Measurements from ENCODE around the gene TOMM34. TPM values are rescaled to one million over a fixed set of nuclear protein-coding genes. Genes with fewer than 3 reads are reported as not detected.

Gene TOMM34
- total RNA-seq, 1 experiment from 2014 or later, result 43.5 TPM

DNA sequence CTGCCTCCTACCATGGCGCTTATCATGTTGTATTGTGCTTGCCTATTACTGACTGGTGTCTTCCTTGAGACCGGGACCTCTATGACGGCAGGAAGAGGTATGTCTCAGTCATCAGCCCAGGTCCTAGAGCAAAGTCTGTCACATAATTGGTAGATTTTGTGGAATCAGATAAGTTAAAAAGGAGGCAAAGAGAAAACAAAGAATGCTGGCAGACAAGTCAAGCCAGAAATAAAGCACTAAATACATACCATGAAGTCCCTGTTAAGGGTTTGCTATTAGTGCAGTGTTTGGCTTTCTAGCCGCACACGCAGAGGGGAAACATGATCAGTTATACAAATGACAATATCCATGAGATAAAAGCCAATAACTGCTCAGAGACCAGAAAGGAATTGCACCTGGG lies 6.0 kb downstream of the TOMM34 start:
- H3K36me3 ChIP-seq, result peaks cover 76% of the 10 kb centered on the region

DNA sequence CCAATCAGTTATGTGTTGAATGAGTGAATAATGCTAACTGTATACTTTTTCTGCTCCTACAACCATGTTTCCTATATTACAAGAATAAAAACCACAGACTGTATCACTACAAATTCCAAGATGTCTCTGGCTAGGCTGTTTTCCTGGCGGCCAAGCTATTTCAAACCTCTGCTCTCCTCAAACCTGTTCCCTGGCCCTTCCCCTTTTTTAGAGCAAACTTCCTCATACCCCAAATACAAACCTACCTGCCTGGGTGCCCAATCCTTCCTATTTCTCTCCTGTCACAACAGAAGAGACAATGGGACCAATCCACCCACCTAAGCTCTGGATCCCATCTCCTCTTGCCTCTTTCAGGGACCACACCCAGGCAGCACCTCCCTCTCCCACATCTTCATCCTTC lies 7.5 kb downstream of the TOMM34 start:
- no peaks in the 10 kb centered on the region for H3K27me3 ChIP-seq
- H3K9me3 ChIP-seq (replicated peaks), result no peaks in the 10 kb centered on the region
- DNase-seq, result no peak
- no peak overlapping the region for H3K4me3 ChIP-seq
- H3K36me3 ChIP-seq, result peaks cover 83% of the 10 kb centered on the region
- H3K27ac ChIP-seq, result no peak overlapping the region
- H3K4me1 ChIP-seq, result no peaks in the 10 kb centered on the region

More for the DNA sequence above, 6.0 kb downstream of the TOMM34 start:
- no peak overlapping the region for H3K4me3 ChIP-seq
- H3K4me1 ChIP-seq, result no peaks in the 10 kb centered on the region
- no peak for DNase-seq
- no peaks in the 10 kb centered on the region for H3K9me3 ChIP-seq (replicated peaks)
- H3K27me3 ChIP-seq, result no peaks in the 10 kb centered on the region
- no peak overlapping the region for H3K27ac ChIP-seq

GRCh38 chr20:44950368-44950767 lies 9.8 kb downstream of the TOMM34 start:
- H3K27me3 ChIP-seq, result no peaks in the 10 kb centered on the region
- H3K4me3 ChIP-seq, result no peak overlapping the region
- H3K4me1 ChIP-seq, result no peaks in the 10 kb centered on the region
- DNase-seq, result no peak
- H3K36me3 ChIP-seq, result peaks cover 93% of the 10 kb centered on the region
- H3K27ac ChIP-seq, result no peak overlapping the region
- H3K9me3 ChIP-seq (replicated peaks), result no peaks in the 10 kb centered on the region

DNA sequence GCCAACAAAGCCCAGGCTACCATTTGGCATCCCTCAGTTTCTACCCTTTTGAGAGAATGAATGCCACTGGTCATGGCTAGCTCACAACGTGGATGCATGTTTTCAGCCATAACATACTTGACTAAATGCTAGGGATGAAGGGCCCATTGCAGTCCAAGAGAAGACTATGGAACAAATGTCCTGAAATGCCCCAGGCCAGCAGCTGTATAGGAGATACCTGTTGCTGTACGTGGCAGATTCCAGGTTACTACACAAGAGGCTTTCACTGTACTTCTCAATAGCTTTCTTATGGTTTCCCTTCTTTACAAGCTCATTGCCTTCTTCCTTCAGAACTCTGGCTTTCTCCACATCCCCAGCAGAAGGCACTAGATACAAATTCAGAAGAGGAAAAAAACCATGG lies 11.7 kb downstream of the TOMM34 start:
- no peaks in the 10 kb centered on the region for H3K9me3 ChIP-seq (replicated peaks)
- H3K27me3 ChIP-seq, result no peaks in the 10 kb centered on the region
- H3K36me3 ChIP-seq, result peaks cover 89% of the 10 kb centered on the region
- no peak overlapping the region for H3K27ac ChIP-seq
- no peak overlapping the region for H3K4me3 ChIP-seq
- no peaks in the 10 kb centered on the region for H3K4me1 ChIP-seq
- no peak for DNase-seq

- H3K4me3 ChIP-seq, result no peak overlapping the region
- no peak for DNase-seq
These were observed 12.1 kb downstream of the TOMM34 start for GRCh38 chr20:44948107-44948506.

DNA sequence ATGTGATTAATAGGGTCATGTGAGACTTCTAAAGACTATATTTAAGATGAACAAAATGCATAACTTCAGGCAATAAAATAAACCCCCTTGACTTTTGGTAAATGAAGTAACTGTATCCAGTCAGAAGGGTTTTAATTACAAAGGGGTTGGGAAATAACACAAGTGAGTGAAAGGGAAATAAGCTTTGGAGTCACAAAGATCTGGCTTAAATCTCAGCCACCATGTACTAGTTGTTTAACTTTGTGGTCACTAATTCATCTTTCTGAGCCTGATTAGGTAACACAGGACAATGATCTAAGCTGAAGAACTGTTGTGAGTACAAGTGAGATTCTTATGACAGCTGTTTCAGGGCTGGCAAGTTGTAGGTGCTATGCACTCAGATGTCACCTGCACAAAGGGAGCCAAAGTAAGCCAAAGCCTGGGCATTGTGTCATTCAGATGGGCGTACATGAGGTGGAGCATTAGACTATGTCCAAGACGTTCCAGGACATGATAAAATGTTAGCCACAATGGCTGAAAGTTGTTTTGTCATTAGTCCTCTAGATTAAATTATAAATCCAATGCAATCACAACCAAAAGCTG lies 13.8 kb downstream of the TOMM34 start:
- H3K9me3 ChIP-seq (replicated peaks), result no peaks in the 10 kb centered on the region
- no peaks in the 10 kb centered on the region for H3K27me3 ChIP-seq
- H3K27ac ChIP-seq, result no peak overlapping the region
- H3K4me3 ChIP-seq, result no peak overlapping the region
- H3K36me3 ChIP-seq, result peaks cover 86% of the 10 kb centered on the region
- no peaks in the 10 kb centered on the region for H3K4me1 ChIP-seq
- no peak for DNase-seq

More at GRCh38 chr20:44948107-44948506, 12.1 kb downstream of the TOMM34 start:
- H3K9me3 ChIP-seq (replicated peaks), result no peaks in the 10 kb centered on the region
- H3K36me3 ChIP-seq, result peaks cover 88% of the 10 kb centered on the region
- H3K27ac ChIP-seq, result no peak overlapping the region
- no peaks in the 10 kb centered on the region for H3K27me3 ChIP-seq
- no peaks in the 10 kb centered on the region for H3K4me1 ChIP-seq

DNA sequence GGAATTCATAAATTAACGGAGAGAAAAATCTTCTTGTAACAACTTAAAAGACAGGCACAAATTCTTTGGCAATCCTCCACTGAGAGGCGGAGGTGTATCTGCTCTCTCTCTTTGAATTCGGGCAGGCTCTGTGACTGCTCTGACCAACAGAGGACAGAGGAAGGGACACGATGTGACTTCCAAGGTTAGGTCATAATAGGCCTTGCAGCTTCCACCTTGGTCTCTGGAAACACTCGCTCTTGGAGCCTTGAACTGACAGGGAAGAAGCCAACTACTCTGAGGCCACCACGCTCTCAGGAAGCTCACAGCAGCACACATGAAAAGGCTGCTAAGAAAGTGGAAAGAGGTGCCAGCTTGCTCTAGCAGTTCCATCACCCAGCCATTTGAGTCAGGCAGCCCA lies 14.9 kb downstream of the TOMM34 start:
- Histone ChIP-seq H3K27me3 (no peaks in the 10 kb centered on the region), H3K9me3 (replicated peaks) (no peaks in the 10 kb centered on the region), H3K4me1 (no peaks in the 10 kb centered on the region), H3K36me3 (peaks cover 85% of the 10 kb centered on the region), H3K27ac (no peak overlapping the region), H3K4me3 (no peak overlapping the region)
- no peak for DNase-seq

DNA sequence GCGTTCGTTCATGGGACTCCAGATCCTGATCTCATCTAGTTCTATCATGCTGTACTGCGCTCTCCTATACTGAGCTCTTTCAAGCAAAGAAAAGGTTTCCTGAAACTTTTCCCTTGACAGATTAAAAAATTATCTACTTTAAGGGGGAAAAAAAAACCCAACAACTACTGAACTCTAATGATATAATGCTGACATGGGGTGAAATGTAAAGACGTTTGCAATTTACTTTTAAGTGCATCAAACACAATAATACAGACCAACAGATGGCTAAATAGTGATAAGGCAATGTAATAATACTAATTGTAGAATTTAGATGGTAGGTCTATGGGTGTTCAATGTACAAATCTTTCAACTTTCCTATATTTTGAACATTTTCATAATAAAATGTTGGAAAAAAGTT lies 16.4 kb downstream of the TOMM34 start:
- no peaks in the 10 kb centered on the region for H3K27me3 ChIP-seq
- H3K4me3 ChIP-seq, result no peak overlapping the region
- no peaks in the 10 kb centered on the region for H3K9me3 ChIP-seq (replicated peaks)
- DNase-seq, result no peak
- H3K4me1 ChIP-seq, result no peaks in the 10 kb centered on the region
- no peak overlapping the region for H3K27ac ChIP-seq
- H3K36me3 ChIP-seq, result peaks cover 73% of the 10 kb centered on the region

- H3K27me3 ChIP-seq, result no peaks in the 10 kb centered on the region
- H3K4me1 ChIP-seq, result no peaks in the 10 kb centered on the region
- no peak overlapping the region for H3K4me3 ChIP-seq
- no peak for DNase-seq
- no peaks in the 10 kb centered on the region for H3K9me3 ChIP-seq (replicated peaks)
- no peak overlapping the region for H3K27ac ChIP-seq
- H3K36me3 ChIP-seq, result peaks cover 59% of the 10 kb centered on the region
These were observed 17.8 kb downstream of the TOMM34 start for GRCh38 chr20:44942264-44942973.

DNA sequence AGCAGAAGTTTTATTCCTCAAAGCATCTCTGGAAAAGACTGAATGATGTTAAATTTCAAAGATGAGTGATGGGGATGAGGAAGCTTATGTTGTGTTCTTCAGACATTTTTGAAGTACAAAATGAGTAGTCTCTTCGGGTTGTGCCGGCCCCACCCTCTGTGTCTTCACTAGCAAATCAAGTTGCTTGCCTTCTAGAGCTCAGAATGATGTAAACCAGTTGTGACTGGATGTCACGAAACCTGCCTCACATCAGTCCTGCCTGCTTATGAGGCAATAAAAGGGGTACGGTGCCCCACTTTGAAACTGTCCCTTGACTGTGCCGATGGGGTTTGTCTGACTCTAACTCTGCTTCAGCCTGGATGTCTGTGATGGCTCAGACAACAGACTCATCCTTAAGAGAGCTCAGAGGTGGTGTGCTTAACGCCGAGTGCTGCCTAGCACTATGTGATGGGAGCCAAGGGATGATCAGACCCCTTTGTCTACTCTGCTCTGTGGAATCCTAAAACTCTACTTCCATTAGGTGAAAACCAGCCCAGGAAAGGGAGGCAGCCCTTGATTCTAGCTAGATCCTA lies 19.0 kb downstream of the TOMM34 start:
- H3K27me3 ChIP-seq, result no peaks in the 10 kb centered on the region
- H3K36me3 ChIP-seq, result peaks cover 48% of the 10 kb centered on the region
- no peak overlapping the region for H3K4me3 ChIP-seq

GRCh38 chr20:44938637-44939036 lies 21.6 kb downstream of the TOMM34 start:
- no peaks in the 10 kb centered on the region for H3K4me1 ChIP-seq
- H3K4me3 ChIP-seq, result no peak overlapping the region
- H3K27ac ChIP-seq, result no peak overlapping the region
- no peaks in the 10 kb centered on the region for H3K9me3 ChIP-seq (replicated peaks)
- H3K27me3 ChIP-seq, result no peaks in the 10 kb centered on the region
- peaks cover 33% of the 10 kb centered on the region for H3K36me3 ChIP-seq
- no peak for DNase-seq

More for the DNA sequence above, 19.0 kb downstream of the TOMM34 start:
- Histone ChIP-seq H3K27ac (no peak overlapping the region), H3K4me1 (no peaks in the 10 kb centered on the region), H3K9me3 (replicated peaks) (no peaks in the 10 kb centered on the region)
- DNase-seq, result no peak

- Histone ChIP-seq H3K27me3 (no peaks in the 10 kb centered on the region), H3K27ac (no peak overlapping the region), H3K4me1 (no peaks in the 10 kb centered on the region), H3K4me3 (no peak overlapping the region), H3K36me3 (peaks cover 23% of the 10 kb centered on the region), H3K9me3 (replicated peaks) (no peaks in the 10 kb centered on the region)
- DNase-seq, result no peak
These were observed 23.7 kb downstream of the TOMM34 start for GRCh38 chr20:44936510-44936909.

DNA sequence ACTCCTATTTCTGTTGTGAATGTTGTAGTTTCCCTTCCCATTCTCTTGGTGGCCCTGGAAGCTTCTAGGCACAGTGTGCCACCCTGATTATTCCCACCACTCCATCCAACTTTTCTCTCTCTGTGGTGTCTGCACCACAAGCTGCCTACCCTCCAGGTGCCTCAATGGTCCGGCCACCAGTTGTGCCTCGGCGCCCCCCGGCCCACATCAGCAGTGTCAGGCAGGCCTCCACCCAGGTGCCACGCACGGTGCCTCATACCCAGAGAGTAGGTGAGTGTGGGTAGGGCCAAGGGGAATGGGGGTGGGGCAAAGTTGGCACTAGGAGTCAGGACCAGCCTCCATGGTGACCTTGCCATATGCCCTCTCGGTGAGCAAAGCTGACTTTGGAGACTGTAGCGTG lies 27.3 kb downstream of the TOMM34 start:
- H3K27me3 ChIP-seq, result no peaks in the 10 kb centered on the region
- peaks cover 15% of the 10 kb centered on the region for H3K36me3 ChIP-seq
- H3K4me1 ChIP-seq, result no peaks in the 10 kb centered on the region
- H3K4me3 ChIP-seq, result no peak overlapping the region
- H3K27ac ChIP-seq, result no peak overlapping the region
- no peaks in the 10 kb centered on the region for H3K9me3 ChIP-seq (replicated peaks)
- DNase-seq, result no peak

DNA sequence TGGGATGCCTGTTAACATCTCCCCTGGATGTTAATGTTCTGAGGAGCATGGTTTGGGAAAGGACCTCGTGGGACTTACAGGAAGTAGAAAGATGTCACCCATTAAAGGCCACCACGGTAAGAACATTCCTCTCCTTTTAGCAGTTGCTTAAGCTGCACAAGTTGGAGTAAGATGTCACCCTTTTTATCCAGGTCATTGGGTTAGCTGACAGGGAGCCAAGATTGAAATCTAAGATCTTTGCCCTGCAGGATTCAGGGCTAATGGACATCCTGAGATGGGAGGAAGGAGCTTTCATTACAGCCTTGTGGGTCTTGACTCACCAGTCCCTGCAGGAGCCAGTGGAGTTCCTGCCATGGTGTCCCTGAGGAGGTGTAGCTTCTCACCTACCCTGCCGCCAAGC lies 28.3 kb downstream of the TOMM34 start:
- DNase-seq, result no peak
- Histone ChIP-seq H3K27me3 (no peaks in the 10 kb centered on the region), H3K4me3 (no peak overlapping the region), H3K9me3 (replicated peaks) (no peaks in the 10 kb centered on the region), H3K36me3 (peaks cover 15% of the 10 kb centered on the region), H3K27ac (no peak overlapping the region), H3K4me1 (no peaks in the 10 kb centered on the region)

- DNase-seq, result no peak
- no peaks in the 10 kb centered on the region for H3K4me1 ChIP-seq
- no peak overlapping the region for H3K27ac ChIP-seq
- peaks cover 23% of the 10 kb centered on the region for H3K36me3 ChIP-seq
- no peaks in the 10 kb centered on the region for H3K9me3 ChIP-seq (replicated peaks)
- no peak overlapping the region for H3K4me3 ChIP-seq
- H3K27me3 ChIP-seq, result no peaks in the 10 kb centered on the region
These were observed 29.6 kb downstream of the TOMM34 start for GRCh38 chr20:44930517-44931168.
